GM12878 (cell line): ENCODE measurements around the gene ELK4. TPM values are rescaled to one million over a fixed set of nuclear protein-coding genes. Genes with fewer than 3 reads are reported as not detected.

Experiments used
- CEBPB ChIP-seq, 2 experiments: fragments of 150-350 bp in 1 of 2; IDR thresholded peaks; 2 replicates each; pipeline ENCODE4 v1.6.1; 2012 to 2014; ENCODE audit warnings: low read depth in 2 of 2, low read length in 2 of 2, borderline replicate concordance in 1 of 2, inconsistent platforms in 1 of 2
- CREM ChIP-seq: IDR thresholded peaks from 2 replicates; pipeline ENCODE4 v1.6.1; 2014; ENCODE audit warnings: antibody characterized with exemption, low read depth
- DPF2 ChIP-seq: fragments of 450-650 bp; IDR thresholded peaks from 2 replicates; pipeline ENCODE4 v1.6.1; 2017; ENCODE audit warnings: mild to moderate bottlenecking
- EP300 ChIP-seq, 2 experiments: fragments of 150-350 bp in 1 of 2; IDR thresholded peaks; 2 replicates each; pipeline ENCODE4 v1.6.1; 2011 to 2012; ENCODE audit warnings: low read depth in 2 of 2, low read length in 2 of 2, borderline replicate concordance in 1 of 2, improper control_type of control experiment in 1 of 2, inconsistent platforms in 1 of 2; ENCODE audit not compliant: control insufficient read depth in 1 of 2
- HCFC1 ChIP-seq: fragments of 150-350 bp; IDR thresholded peaks from 2 replicates; pipeline ENCODE4 v1.6.1; 2014; ENCODE audit warnings: low read length
- IKZF2 ChIP-seq, 2 experiments: fragments of 450-650 bp; IDR thresholded peaks; 2 replicates each; pipeline ENCODE4 v1.6.1; 2017; ENCODE audit warnings: mild to moderate bottlenecking in 2 of 2, moderate library complexity in 2 of 2
- IRF3 ChIP-seq: fragments of 450-650 bp; IDR thresholded peaks from 2 replicates; pipeline ENCODE4 v1.6.1; 2014; ENCODE audit warnings: mild to moderate bottlenecking
- MTA2 ChIP-seq: fragments of 450-650 bp; IDR thresholded peaks from 2 replicates; pipeline ENCODE4 v1.6.1; 2016; ENCODE audit warnings: low read depth, mild to moderate bottlenecking, moderate library complexity
- MTA3 ChIP-seq: IDR thresholded peaks from 2 replicates; pipeline ENCODE4 v1.6.1; 2012; ENCODE audit warnings: low read length, inconsistent platforms, borderline replicate concordance
- MYB ChIP-seq: fragments of 150-350 bp; IDR thresholded peaks from 2 replicates; pipeline ENCODE4 v1.6.1; 2014; ENCODE audit warnings: mild to moderate bottlenecking, low read depth, low read length, borderline replicate concordance
- NFIC ChIP-seq: IDR thresholded peaks from 2 replicates; pipeline ENCODE4 v1.6.1; 2012; ENCODE audit warnings: low read depth, mild to moderate bottlenecking, inconsistent platforms, low read length, moderate library complexity
- PAX8 ChIP-seq: fragments of 450-650 bp; IDR thresholded peaks from 2 replicates; pipeline ENCODE4 v1.6.1; 2017; ENCODE audit warnings: mild to moderate bottlenecking, moderate library complexity
- POLR2AphosphoS2 ChIP-seq: IDR thresholded peaks from 2 replicates; pipeline ENCODE4 v1.6.1; 2011; ENCODE audit warnings: low read depth, mild to moderate bottlenecking, low read length, improper control_type of control experiment, moderate library complexity
- PRDM15 ChIP-seq: fragments of 450-650 bp; formaldehyde crosslinking; IDR thresholded peaks from 2 replicates; pipeline ENCODE4 v1.4.0; 2020; ENCODE audit warnings: mild to moderate bottlenecking, moderate library complexity
- RAD21 ChIP-seq: IDR thresholded peaks from 2 replicates; pipeline ENCODE4 v1.6.1; 2011; ENCODE audit warnings: mild to moderate bottlenecking, low read depth, low read length, moderate library complexity; ENCODE audit not compliant: insufficient read depth
- RELB ChIP-seq: fragments of 450-650 bp; IDR thresholded peaks from 2 replicates; pipeline ENCODE4 v1.6.1; 2017; ENCODE audit warnings: low read depth, mild to moderate bottlenecking, moderate library complexity
- RFX5 ChIP-seq: IDR thresholded peaks from 2 replicates; pipeline ENCODE4 v1.6.1; 2011; ENCODE audit warnings: low read depth, low read length, improper control_type of control experiment
- SMAD1 ChIP-seq: fragments of 450-650 bp; IDR thresholded peaks from 2 replicates; pipeline ENCODE4 v1.6.1; 2018; ENCODE audit warnings: mild to moderate bottlenecking, low read depth; ENCODE audit not compliant: partially characterized antibody
- SP1 ChIP-seq: IDR thresholded peaks from one replicate; pipeline ENCODE4 v1.6.1; 2011; ENCODE audit warnings: low read depth, low read length
- ZBTB33 ChIP-seq: fragments of 450-650 bp; IDR thresholded peaks from 2 replicates; pipeline ENCODE4 v1.6.1; 2017; ENCODE audit warnings: mild to moderate bottlenecking
- ZNF24 ChIP-seq: fragments of 450-650 bp; IDR thresholded peaks from 2 replicates; pipeline ENCODE4 v1.6.1; 2017; ENCODE audit warnings: antibody characterized with exemption, mild to moderate bottlenecking
- polyA plus RNA-seq, 11 experiments: library from polyadenylated mRNA; depleted of rRNA in 4 of 11; unstranded in 6 of 11; stranded (reverse) in 5 of 11; fragments of >200 nt; fragmentation: Nextera tagmentation in 4 of 11; fragmentation: Illumina TruSeq in 1 of 11; extraction: Ambion mirVana in 4 of 11; extraction: Trizol in 1 of 11; gene quantifications; 1 replicate in 1 of 11; 2 replicates in 10 of 11; pipeline versions ENCODE4 v1.2.1 to v1.2.3, GENCODE V29; 2011 to 2016; ENCODE audit warnings: inconsistent platforms in 2 of 11, missing spikeins in 2 of 11, low read depth in 1 of 11
- total RNA-seq, 4 experiments: library from RNA; depleted of rRNA in 3 of 4; stranded (reverse); fragments of >200 nt in 3 of 4; fragmentation: Illumina TruSeq in 1 of 4; extraction: Trizol in 1 of 4; gene quantifications; 2 replicates each; pipeline versions ENCODE4 v1.2.1 to v1.2.3, GENCODE V29; 2013 to 2021

Gene ELK4
- total and polyA plus RNA-seq, 10 of the 15 experiments (the other 5 are each of a cell fraction or from before 2014, with no cell fraction given), result 5.2 to 71.5 (median 18.5) TPM

GRCh38 chr1:205669341-205670149 lies 37.7 kb upstream of the ELK4 start (continued):
- no peak for TF ChIP-seq SMAD1
- TF ChIP-seq RFX5, result no peak
- TF ChIP-seq MYB, result no peak
- no peak for TF ChIP-seq HCFC1
- TF ChIP-seq MTA3, result 0 out of 2 replicates have a peak, but pooled peaks have one; percentile 17
- 0 out of 2 replicates have a peak, but pooled peaks have one; percentile 23 for TF ChIP-seq CREM
- TF ChIP-seq MTA2, result peak; percentile 74; the same call in 1 of the 2 replicates
- TF ChIP-seq IKZF2 (IDR thresholded peaks at IDR 0.05), result peak in 1 of 2 experiments; percentile 52; a peak in 2 of 4 replicates
- no peak for TF ChIP-seq PAX8
- TF ChIP-seq RELB, result peak; percentile 0; the same call in 1 of the 2 replicates
- no peak for TF ChIP-seq IRF3
- TF ChIP-seq PRDM15 (CRISPR knock-in tag), result no peak
- no peak; the same call in 1 of the 2 replicates for TF ChIP-seq POLR2AphosphoS2
- no peak for TF ChIP-seq CEBPB (IDR thresholded peaks at IDR 0.05; ENCODE audit: borderline replicate concordance in 1 of 2, low read depth in 2 of 2, low read length in 2 of 2)
- no peak; the same call in 1 of the 2 replicates for TF ChIP-seq NFIC
- no peak for TF ChIP-seq RAD21
- no peak for TF ChIP-seq ZNF24
- no peak for TF ChIP-seq ZBTB33
- 0 out of 4 replicates have a peak, but pooled peaks of 1 of the 2 experiments have one; percentile 19 for TF ChIP-seq EP300 (IDR thresholded peaks at IDR 0.05; ENCODE audit: borderline replicate concordance in 1 of 2, control insufficient read depth in 1 of 2, low read depth in 2 of 2, low read length in 2 of 2)
- TF ChIP-seq DPF2, result peak; percentile 72; the same call in 1 of the 2 replicates
- peak; percentile 3 for TF ChIP-seq SP1
